ENCODE data around the gene STRA8.

GRCh38 chr7:135210888-135211178 is 22.8 kb upstream of the STRA8 start:
- TF ChIP-seq CTCF (IDR thresholded peaks at IDR 0.05; ENCODE audit: low read depth, low read length) (no peak), POLR2A (IDR thresholded peaks at IDR 0.05; ENCODE audit: extremely low read depth, insufficient read length) (no peak)
